DND-41 (cell line): Measurements from ENCODE around the gene SMIM10L2A.

Experiments
- EZH2 ChIP-seq: IDR thresholded peaks from 3 replicates; pipeline ENCODE4 v1.6.1; 2012; ENCODE audit warnings: borderline replicate concordance, low read depth, mild to moderate bottlenecking, moderate library complexity, low read length, inconsistent platforms; ENCODE audit not compliant: severe bottlenecking
- TF ChIP-seq, protein P1 (sequence below): IDR thresholded peaks from 2 replicates; pipeline ENCODE4 v1.5.1; 2012; ENCODE audit warnings: borderline replicate concordance, low read length, moderate library complexity, mild to moderate bottlenecking; ENCODE audit not compliant: poor library complexity, severe bottlenecking; ENCODE audit errors: extremely low read depth

DNA sequence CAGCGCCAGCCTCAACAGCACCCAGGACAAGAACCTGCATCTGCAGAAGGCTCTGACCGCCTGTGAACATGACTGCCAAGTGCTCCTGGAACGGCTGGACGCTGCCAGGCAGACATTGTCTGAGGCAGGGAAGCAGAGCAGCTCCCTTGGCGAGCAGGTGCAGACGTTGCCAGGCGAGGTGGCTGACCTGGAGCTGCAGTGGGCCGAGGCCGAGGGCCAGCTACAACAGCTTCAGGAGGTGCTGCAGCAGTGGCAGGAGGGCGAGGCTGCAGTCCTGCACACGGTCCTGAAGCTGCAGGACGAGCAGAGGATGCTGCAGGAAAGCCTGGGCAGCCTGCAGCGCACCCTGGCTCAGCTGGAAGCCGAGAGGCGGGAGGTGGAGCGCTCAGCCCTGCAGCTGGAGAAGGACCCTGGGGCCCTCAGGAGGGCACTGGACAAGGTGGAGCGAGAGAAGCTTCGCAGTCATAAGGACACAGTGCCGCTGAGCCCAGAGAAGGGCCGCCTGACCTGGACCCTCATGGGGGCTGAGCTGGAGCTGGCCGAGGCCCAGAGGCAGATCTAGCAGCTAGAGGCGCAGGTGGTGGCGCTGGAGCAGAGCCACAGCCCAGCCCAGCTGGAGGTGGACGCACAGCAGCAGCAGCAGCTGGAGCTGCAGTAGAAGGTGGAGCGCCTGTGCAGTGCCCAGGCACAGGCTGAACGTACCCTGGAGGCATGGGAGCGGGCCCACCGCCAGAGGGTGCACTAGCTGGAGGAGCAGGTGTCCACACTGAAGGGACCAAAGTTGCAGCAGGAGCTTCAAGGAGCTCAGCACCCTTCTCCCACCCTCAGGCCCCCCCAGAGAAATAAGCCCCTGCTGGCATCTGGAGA is 16.4 kb downstream of the SMIM10L2A start:
- TF ChIP-seq, protein P1, sequence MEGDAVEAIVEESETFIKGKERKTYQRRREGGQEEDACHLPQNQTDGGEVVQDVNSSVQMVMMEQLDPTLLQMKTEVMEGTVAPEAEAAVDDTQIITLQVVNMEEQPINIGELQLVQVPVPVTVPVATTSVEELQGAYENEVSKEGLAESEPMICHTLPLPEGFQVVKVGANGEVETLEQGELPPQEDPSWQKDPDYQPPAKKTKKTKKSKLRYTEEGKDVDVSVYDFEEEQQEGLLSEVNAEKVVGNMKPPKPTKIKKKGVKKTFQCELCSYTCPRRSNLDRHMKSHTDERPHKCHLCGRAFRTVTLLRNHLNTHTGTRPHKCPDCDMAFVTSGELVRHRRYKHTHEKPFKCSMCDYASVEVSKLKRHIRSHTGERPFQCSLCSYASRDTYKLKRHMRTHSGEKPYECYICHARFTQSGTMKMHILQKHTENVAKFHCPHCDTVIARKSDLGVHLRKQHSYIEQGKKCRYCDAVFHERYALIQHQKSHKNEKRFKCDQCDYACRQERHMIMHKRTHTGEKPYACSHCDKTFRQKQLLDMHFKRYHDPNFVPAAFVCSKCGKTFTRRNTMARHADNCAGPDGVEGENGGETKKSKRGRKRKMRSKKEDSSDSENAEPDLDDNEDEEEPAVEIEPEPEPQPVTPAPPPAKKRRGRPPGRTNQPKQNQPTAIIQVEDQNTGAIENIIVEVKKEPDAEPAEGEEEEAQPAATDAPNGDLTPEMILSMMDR: no peak
- TF ChIP-seq EZH2: no peak
